Keratinocyte (primary cell): ENCODE data around the gene ROBO2.

Source experiments
- EZH2 ChIP-seq: IDR thresholded peaks from one replicate; pipeline ENCODE4 v1.6.1; 2012; ENCODE audit warnings: inconsistent platforms, mild to moderate bottlenecking, low read length, moderate library complexity
- TF ChIP-seq, protein P1 (sequence below), 3 experiments: IDR thresholded peaks in 1 of 3; conservative IDR thresholded peaks in 1 of 3; optimal IDR thresholded peaks in 1 of 3; 2 replicates in 2 of 3; 3 replicates in 1 of 3; pipeline versions ENCODE3 to v1.5.1; 2011; ENCODE audit warnings: low read length in 3 of 3, mild to moderate bottlenecking in 3 of 3, moderate library complexity in 2 of 3, control low read depth in 1 of 3, inconsistent platforms in 1 of 3; ENCODE audit not compliant: insufficient read depth in 2 of 3; ENCODE audit errors: extremely low read depth in 1 of 3

DNA sequence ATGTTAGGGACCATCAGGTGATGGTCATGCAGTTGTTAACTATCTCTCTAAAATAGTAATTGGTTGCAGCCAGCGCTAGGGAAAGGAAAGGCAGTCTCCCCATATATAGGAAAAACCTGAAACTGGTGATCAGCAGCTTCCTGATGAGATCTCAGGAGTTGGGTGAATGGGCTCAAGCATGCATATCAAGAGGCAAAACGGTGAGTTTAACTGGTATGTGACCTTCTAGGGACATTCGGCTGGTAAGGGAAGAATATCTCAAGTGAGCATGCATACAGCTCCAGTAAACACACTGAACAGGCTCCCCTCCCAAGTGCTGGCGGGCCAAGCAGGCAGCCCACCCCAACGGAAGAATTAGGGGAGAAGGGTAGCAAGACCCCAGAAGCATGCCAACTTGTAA, 49.3 kb upstream of the ROBO2 start:
- TF ChIP-seq, protein P1, sequence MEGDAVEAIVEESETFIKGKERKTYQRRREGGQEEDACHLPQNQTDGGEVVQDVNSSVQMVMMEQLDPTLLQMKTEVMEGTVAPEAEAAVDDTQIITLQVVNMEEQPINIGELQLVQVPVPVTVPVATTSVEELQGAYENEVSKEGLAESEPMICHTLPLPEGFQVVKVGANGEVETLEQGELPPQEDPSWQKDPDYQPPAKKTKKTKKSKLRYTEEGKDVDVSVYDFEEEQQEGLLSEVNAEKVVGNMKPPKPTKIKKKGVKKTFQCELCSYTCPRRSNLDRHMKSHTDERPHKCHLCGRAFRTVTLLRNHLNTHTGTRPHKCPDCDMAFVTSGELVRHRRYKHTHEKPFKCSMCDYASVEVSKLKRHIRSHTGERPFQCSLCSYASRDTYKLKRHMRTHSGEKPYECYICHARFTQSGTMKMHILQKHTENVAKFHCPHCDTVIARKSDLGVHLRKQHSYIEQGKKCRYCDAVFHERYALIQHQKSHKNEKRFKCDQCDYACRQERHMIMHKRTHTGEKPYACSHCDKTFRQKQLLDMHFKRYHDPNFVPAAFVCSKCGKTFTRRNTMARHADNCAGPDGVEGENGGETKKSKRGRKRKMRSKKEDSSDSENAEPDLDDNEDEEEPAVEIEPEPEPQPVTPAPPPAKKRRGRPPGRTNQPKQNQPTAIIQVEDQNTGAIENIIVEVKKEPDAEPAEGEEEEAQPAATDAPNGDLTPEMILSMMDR (optimal IDR thresholded peaks at IDR 0.05 in 1 of 3, IDR thresholded peaks at IDR 0.05 in 1 of 3, conservative IDR thresholded peaks at IDR 0.05 in 1 of 3; ENCODE audit: extremely low read depth in 1 of 3, insufficient read depth in 2 of 3, low read length in 3 of 3): no peak
- TF ChIP-seq EZH2: no peak
